ENCODE data around the gene UGT2A1.

DNA sequence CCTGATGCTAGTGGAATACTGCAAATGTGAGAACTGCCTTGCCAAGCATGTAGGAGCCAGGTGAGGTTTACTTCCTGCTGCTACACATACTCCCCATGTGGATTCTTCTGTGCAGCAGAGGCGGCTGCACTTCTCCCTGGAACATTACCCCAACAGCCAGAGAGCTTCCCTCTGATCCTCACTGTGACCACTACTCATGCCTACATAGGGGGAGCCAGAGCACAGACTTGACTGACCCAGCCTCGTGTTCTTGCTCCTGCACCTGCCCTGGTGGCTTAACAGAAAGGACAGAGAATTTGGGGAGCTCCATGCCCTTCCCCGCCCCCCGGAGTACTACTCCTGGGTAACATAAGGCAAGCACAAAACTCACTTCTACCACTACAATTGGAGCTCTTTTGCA, 52.0 kb downstream of the UGT2A1 start:
- TF ChIP-seq SAFB2 (CRISPR knock-in tag; IDR thresholded peaks at IDR 0.05; ENCODE audit: borderline replicate concordance, low read depth) (no peak), ZNF709 (CRISPR knock-in tag; IDR thresholded peaks at IDR 0.05) (no peak), JUND (CRISPR knock-in tag; IDR thresholded peaks at IDR 0.05) (no peak), FOXK2 (IDR thresholded peaks at IDR 0.05) (no peak), CTCF (CRISPR knock-in tag; IDR thresholded peaks at IDR 0.05) (no peak), ETS1 (CRISPR knock-in tag; IDR thresholded peaks at IDR 0.05) (no peak)
- TF ChIP-seq, protein P1, sequence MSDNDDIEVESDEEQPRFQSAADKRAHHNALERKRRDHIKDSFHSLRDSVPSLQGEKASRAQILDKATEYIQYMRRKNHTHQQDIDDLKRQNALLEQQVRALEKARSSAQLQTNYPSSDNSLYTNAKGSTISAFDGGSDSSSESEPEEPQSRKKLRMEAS (IDR thresholded peaks at IDR 0.05), result no peak
